Measurements from ENCODE around the gene OXSM. TPM values are rescaled to one million over a fixed set of nuclear protein-coding genes. Genes with fewer than 3 reads are reported as not detected.

OXSM gene
- total and polyA plus RNA-seq, 8 donors, result 3.5 to 13.8 (median 6.9) TPM

- no peak for FAIRE-seq
These were observed 31.1 kb downstream of the OXSM start for GRCh38 chr3:25820816-25821486.

DNA sequence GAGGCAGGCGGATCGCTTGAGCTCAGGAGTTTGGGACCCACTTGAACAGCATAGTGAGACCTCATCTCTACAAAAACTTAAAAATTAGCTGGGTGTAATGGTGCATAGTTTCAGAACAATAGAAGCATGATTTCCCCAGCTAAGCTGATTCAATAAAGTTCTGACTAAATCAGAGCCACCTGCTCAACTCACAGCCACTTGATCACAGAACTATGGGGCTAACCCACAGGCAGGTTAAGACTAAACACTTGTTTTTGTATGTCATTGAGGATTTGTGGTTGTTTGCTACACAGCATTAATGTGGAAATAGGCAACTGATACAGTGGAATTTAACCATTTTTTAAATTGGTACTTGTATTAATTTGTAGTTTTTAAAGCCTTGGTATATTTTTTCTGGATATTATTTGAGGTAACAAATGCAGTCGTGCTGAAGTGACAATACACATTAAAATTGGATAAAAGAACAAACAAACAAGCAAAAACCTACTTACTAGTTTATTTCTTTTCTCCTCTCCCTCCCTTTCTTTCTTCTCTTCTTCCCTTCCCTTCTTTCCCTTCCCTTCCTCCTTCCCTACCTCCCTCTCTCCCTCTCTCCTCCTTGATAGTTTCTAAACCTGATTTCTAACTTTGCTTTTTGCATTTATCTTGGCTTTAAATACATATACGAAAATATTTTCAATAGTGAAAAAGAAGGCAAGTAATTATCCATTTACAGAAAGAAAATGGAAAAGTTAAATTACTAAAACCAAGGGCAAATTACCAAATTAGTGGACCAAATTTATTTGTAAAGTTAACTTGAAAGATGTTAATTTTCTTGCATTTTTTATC lies 32.1 kb downstream of the OXSM start:
- FAIRE-seq (no peak), DNase-seq (no peak), ATAC-seq (no peak)
- no peaks in the 10 kb centered on the region for H3K27me3 ChIP-seq
- intact Hi-C loops (cut with DNase I), result no loop called here
- no peak overlapping the region for H3K27ac ChIP-seq
- no peaks in the 10 kb centered on the region for H3K9me3 ChIP-seq
- TF ChIP-seq CTCF (IDR thresholded peaks at IDR 0.05), result no peak
- no peaks in the 10 kb centered on the region for H3K36me3 ChIP-seq
- no peaks in the 10 kb centered on the region for H3K4me1 ChIP-seq
- H3K4me3 ChIP-seq, result no peak overlapping the region
- WGBS, 2 donors, result 58 to 60% methylated on average over 4 of the region's 4 CpGs

More at GRCh38 chr3:25820816-25821486, 31.1 kb downstream of the OXSM start:
- H3K27ac ChIP-seq, result no peak overlapping the region
- DNase-seq (no peak), ATAC-seq (no peak)
- TF ChIP-seq CTCF (IDR thresholded peaks at IDR 0.05), result no peak
- no peaks in the 10 kb centered on the region for H3K27me3 ChIP-seq
- no peaks in the 10 kb centered on the region for H3K4me1 ChIP-seq
- no peaks in the 10 kb centered on the region for H3K36me3 ChIP-seq
- intact Hi-C loops (cut with DNase I), result no loop called here
- H3K4me3 ChIP-seq, result no peak overlapping the region
- no peaks in the 10 kb centered on the region for H3K9me3 ChIP-seq
- WGBS, 2 donors, result 69 to 74% methylated on average over 4 of the region's 4 CpGs

DNA sequence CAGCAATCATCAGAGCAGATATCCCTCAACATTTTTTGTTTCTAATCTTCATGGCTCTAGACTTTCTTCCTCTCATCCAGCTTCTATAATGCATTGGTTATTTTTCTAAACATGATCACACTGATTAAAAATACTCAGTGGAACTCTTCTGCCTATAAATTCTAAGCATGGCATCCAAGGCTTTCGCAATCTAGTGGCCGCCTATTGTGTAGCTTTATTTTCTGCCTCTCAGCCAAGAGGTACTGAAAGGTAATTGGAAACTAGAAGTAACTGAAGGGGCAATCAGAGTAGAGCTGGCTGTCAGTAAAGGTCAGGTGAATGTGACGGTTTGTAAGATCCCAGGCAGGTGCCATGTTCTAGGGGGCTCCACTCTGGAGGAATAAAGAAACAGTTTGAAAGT lies 33.4 kb downstream of the OXSM start:
- Histone ChIP-seq H3K36me3 (no peaks in the 10 kb centered on the region), H3K9me3 (no peaks in the 10 kb centered on the region), H3K27me3 (no peaks in the 10 kb centered on the region), H3K4me3 (no peak overlapping the region), H3K27ac (no peak overlapping the region), H3K4me1 (no peaks in the 10 kb centered on the region)
- intact Hi-C loops (cut with DNase I), result no loop called here
- FAIRE-seq, result no peak
- ATAC-seq, result no peak
- no peak for DNase-seq
- WGBS, 2 donors, result 88 to 94% methylated on average over 3 of the region's 3 CpGs
- no peak for TF ChIP-seq CTCF (IDR thresholded peaks at IDR 0.05)

DNA sequence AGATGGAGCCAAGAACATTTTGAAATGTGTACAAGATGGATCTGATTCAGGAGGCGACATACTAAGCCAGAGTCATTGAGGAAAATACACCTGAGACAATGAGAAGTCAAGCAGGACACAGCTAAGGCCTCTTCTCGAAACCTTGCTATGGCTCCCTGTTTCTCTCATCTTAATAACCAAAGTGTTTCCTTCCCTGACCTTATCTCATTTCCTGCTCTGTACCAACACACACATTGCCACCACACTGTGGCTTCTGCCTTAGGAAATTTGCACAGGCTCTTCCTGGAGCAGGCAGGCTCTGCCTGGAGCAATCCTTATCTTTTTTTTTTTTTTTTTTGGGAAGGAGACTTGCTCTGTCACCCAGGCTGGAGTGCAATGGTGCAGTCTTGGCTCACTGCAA lies 36.6 kb downstream of the OXSM start:
- Histone ChIP-seq H3K27ac (no peak overlapping the region), H3K4me1 (no peaks in the 10 kb centered on the region), H3K27me3 (no peaks in the 10 kb centered on the region), H3K36me3 (no peaks in the 10 kb centered on the region), H3K9me3 (no peaks in the 10 kb centered on the region), H3K4me3 (no peak overlapping the region)
- 83 to 88% methylated on average over 2 of the region's 2 CpGs for WGBS, 2 donors
- DNase-seq (no peak), ATAC-seq (no peak), FAIRE-seq (no peak)
- intact Hi-C loops (cut with DNase I), result no loop called here
- no peak for TF ChIP-seq CTCF (IDR thresholded peaks at IDR 0.05)
